Muscle layer of colon (tissue), 2 donors: ENCODE results near the gene TBC1D28.
"Not testable (repeated sequence)": the region's sequence is repeated elsewhere in the genome, so short reads cannot be mapped to it uniquely, and the experiment has no call there.

ENCODE experiments used
- H3K27ac ChIP-seq: one replicate; pipeline ENCODE4 v1.7.0; 2013; ENCODE audit warnings: low read depth, mild to moderate bottlenecking, low read length, moderate library complexity
- H3K27me3 ChIP-seq, 2 donors: one replicate each; pipeline ENCODE4 v1.7.0; 2013; ENCODE audit warnings: low read length in 2 of 2, mild to moderate bottlenecking in 2 of 2; ENCODE audit not compliant: insufficient read depth in 2 of 2, control insufficient read depth in 1 of 2
- H3K36me3 ChIP-seq: one replicate; pipeline ENCODE4 v1.7.0; 2013; ENCODE audit warnings: mild to moderate bottlenecking, low read length; ENCODE audit not compliant: insufficient read depth
- H3K4me1 ChIP-seq: one replicate; pipeline ENCODE4 v1.7.0; 2013; ENCODE audit warnings: mild to moderate bottlenecking, low read length; ENCODE audit not compliant: insufficient read depth
- H3K4me3 ChIP-seq, 2 donors: one replicate each; pipeline ENCODE4 v1.7.0; 2013; ENCODE audit warnings: low read length in 2 of 2, low read depth in 1 of 2, mild to moderate bottlenecking in 1 of 2, moderate library complexity in 1 of 2
- H3K9ac ChIP-seq: one replicate; pipeline ENCODE4 v1.7.0; 2013; ENCODE audit warnings: low read length
- H3K9me3 ChIP-seq: one replicate; pipeline ENCODE4 v1.7.0; 2013; ENCODE audit warnings: mild to moderate bottlenecking, low read length
- donor health status: abdominal sarcoma.
- donor health status: Adenocarcinoma of cecum.

Gene TBC1D28

DNA sequence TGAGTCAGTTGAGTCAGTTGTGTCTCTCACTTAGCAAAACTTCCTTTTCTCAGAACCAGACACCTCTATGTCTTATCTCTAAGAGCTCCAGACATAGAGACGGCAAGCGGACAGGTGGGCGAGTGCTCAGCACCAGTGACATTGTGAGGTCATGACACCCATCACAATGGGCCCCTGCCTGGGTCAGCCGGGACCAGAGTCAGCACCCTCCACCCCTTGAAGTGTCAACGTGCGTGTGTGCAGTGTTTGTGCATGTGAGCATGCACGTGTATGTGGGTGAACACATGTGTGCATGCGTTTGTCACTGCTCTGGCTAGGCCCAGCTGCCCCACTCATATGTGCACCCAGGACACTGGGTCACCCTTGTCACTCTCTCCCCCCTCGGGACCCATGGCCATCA is at the start of gene TBC1D28:
TBC1D28 (minus strand) TSS at position 101 of the 400 bp plus-strand sequence. CDS start 3,039 bp downstream, outside the sequence.
- not testable (repeated sequence) for H3K4me1 ChIP-seq, H3K9me3 ChIP-seq, H3K27ac ChIP-seq, H3K27me3 ChIP-seq, H3K36me3 ChIP-seq, H3K4me3 ChIP-seq, H3K9ac ChIP-seq

DNA sequence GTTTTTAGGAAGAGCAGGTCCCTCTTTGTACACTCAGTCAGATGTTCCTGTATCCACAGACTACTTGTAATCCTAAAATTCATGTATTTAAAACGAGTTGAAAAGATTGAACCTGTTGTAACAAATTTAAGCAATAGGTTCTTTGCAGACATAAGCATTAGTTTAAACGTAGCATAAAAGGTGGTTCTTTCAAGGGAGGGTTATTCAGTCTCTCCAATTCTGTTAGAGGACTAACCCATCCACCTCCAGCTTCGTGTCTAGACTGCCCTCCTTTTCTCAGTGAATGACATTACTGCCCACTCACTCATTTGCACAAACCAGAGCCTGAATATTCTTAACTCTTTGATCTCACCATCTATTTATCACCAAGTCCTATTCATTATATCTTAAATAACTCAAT is 38.5 kb upstream of the TBC1D28 start:
- H3K9ac ChIP-seq, H3K9me3 ChIP-seq, H3K27me3 ChIP-seq, H3K27ac ChIP-seq, H3K4me1 ChIP-seq, H3K36me3 ChIP-seq: not testable (repeated sequence)
- H3K4me3 ChIP-seq: peak overlapping the region in 1 of 2 donors; percentile 60

DNA sequence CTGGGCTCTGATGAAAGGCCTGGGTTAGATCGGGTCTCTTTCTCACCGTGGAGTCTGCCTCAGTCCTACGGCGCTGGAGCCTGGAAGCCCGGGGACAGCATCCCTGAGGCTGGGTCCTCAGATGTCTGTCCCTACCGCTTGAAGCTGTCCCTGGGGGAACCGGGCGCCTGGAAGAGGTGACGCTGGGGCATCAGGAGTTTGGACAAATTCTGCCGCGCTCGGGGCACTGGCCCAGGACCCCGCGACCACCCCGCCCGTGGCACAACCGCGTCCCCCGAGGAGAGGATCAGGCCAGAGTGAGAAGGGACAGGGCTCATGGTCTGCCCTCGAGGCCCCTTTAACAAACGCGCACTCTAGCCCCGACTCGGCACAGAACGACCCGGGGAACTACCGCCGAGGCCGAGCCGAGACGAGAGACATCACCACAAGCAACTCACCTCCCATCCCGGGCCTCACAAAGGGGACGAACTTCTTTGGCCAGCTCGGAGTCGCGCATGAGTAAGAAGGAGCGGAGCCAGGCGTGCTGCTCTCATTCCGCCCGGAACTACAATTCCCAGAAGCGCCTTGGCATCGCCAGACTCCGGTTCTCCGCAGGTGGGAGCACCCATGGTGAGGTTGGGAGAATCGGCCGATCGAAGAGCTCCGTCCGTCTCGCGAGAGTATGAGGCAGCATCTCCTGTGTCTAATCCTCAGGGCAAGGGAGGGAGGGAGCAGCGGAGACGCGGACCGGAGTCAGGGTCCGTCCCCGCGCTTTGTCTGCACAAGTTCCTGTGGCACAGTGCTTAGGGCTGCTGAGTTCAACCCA is 37.8 kb upstream of the TBC1D28 start, which contains the start of gene FOXO3B:
FOXO3B (minus strand) TSS at position 548 of the 805 bp plus-strand sequence. CDS start 663 bp downstream, outside the sequence.
- not testable (repeated sequence) for H3K36me3 ChIP-seq, H3K4me1 ChIP-seq, H3K27me3 ChIP-seq, H3K27ac ChIP-seq, H3K9ac ChIP-seq, H3K9me3 ChIP-seq
- H3K4me3 ChIP-seq: peak within 1 kb of the TSS; percentile 42 to 60

DNA sequence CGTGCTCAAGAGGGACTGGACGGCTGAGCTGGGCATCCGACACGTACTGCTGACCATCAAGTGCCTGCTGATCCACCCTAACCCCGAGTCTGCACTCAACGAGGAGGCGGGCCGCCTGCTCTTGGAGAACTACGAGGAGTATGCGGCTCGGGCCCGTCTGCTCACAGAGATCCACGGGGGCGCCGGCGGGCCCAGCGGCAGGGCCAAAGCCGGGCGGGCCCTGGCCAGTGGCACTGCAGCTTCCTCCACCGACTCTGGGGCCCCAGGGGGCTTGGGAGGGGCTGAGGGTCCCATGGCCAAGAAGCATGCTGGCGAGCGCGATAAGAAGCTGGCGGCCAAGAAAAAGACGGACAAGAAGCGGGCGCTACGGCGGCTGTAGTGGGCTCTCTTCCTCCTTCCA is 33.2 kb upstream of the TBC1D28 start:
- not testable (repeated sequence) for H3K4me1 ChIP-seq, H3K9me3 ChIP-seq, H3K27ac ChIP-seq, H3K27me3 ChIP-seq, H3K4me3 ChIP-seq, H3K36me3 ChIP-seq, H3K9ac ChIP-seq

DNA sequence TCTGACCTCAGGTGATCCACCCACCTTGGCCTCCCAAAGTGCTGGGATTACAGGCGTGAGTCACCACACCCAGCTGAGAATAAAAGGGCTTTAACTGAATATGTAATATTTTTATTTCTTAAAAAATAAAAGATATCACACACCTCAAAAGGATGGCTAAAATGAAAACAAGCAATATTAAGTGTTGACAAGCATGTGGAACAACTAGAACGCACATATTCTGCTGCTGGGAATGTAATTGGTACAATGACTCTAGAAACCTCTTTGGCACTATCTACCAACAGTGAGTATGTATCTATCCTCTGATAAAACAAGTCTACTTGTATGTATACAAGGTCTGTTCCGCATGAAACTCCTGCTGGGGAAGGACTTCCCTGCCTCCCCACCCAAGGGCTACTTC is 32.7 kb upstream of the TBC1D28 start:
- not testable (repeated sequence) for H3K9me3 ChIP-seq, H3K27me3 ChIP-seq, H3K27ac ChIP-seq, H3K4me3 ChIP-seq, H3K36me3 ChIP-seq, H3K9ac ChIP-seq, H3K4me1 ChIP-seq

DNA sequence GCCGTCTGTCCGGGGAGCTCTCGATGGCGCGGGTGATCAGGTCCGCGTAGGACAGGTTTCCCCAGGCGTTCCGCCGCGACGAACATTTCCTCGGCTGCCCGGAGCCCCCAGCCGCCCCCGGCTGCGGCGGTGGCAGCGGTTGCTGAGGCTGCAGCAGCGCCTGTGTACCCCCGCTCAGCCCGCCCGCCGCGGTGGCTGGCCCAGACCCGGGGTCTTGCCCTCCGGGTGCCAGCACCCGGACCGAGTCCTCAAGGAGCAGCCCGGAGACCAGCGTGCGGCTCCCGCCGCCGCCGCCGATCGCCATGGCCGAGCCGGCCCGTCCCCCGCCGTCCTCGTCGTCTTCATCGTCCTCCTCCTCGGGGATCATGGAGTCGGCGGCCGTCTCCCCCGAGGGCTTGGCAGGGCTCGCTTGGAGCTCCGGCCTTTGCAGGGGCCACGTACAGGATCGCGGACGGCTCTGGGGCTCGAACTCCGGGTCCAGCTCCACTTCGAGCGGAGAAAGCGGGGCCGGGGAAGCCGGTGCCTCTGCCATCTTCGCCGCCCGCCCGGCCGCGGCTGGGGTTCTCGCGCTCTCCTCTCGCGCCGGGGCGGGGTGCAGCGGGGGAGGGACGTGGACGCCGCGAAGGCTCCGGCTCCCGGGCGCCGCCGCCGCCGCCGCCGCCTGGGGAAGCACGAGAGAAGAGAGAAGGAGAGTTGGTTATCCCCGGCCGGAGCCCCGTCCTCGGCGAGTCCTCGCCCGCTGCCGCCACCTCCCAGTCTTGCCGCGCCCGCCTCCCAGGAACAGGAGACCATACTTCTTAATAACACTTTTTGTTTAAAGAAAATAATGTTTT is 28.4 kb upstream of the TBC1D28 start:
- not testable (repeated sequence) for H3K9ac ChIP-seq, H3K9me3 ChIP-seq, H3K4me1 ChIP-seq, H3K36me3 ChIP-seq, H3K27me3 ChIP-seq, H3K4me3 ChIP-seq, H3K27ac ChIP-seq

DNA sequence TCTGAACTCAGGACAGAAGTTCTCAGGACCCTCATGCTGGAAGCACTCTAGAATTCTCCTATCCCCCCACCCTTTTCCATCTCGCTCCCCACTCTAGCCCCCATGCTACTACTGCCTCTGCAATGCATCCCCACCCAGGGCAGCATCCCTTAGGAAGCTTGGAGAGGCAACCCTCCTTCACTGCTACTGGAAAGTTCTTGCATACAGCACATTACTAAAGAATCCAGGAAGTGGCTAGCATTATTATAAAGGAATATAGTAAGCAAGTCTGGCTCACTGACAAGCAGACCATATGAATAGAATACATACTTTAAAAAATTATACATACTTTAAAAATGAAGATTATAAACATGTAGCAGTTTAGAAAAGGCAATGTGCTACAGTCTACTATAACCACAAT is 24.4 kb upstream of the TBC1D28 start:
- H3K36me3 ChIP-seq, H3K27me3 ChIP-seq, H3K4me3 ChIP-seq, H3K4me1 ChIP-seq, H3K27ac ChIP-seq, H3K9me3 ChIP-seq, H3K9ac ChIP-seq: not testable (repeated sequence)

DNA sequence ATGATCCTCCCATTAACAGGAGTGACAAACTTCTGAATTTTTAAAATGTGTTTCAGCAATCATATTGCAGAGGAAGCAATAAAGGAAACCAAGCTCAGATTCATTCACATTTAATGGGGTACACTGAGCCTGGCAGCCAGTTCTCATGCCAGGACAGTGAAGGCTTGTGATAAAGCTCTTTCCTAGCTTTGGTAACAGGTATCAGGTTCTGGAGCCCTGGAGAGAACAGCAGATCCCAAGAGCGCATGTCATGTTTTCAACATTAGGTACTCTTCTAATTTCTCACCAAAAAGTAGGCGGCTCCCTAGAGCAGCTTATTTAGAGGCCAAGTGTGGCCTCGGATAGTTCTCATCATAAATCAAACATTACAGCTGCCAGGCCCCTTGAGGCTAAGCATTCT is 23.3 kb upstream of the TBC1D28 start:
- not testable (repeated sequence) for H3K9me3 ChIP-seq, H3K4me3 ChIP-seq, H3K27me3 ChIP-seq, H3K27ac ChIP-seq, H3K9ac ChIP-seq, H3K36me3 ChIP-seq, H3K4me1 ChIP-seq

DNA sequence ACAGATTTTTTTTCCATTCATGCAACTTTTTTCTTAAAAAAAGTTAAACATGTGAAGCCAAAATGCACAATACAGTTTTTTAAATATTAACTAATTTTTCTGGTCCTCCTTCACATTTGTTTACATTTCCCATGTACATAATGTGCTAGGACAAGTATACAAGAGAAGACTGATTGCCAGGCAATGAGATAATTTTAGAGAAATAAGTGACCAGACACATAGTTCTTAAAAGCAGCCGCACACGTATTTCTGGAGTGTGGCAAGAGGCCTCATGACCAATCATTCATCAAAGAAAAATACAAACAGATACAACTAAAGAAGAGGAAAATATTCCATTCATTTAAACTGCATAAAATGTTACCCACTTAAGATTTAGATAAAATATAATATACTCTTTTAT is 22.1 kb upstream of the TBC1D28 start:
- H3K4me1 ChIP-seq, H3K36me3 ChIP-seq, H3K27ac ChIP-seq, H3K9me3 ChIP-seq, H3K4me3 ChIP-seq, H3K27me3 ChIP-seq, H3K9ac ChIP-seq: not testable (repeated sequence)

DNA sequence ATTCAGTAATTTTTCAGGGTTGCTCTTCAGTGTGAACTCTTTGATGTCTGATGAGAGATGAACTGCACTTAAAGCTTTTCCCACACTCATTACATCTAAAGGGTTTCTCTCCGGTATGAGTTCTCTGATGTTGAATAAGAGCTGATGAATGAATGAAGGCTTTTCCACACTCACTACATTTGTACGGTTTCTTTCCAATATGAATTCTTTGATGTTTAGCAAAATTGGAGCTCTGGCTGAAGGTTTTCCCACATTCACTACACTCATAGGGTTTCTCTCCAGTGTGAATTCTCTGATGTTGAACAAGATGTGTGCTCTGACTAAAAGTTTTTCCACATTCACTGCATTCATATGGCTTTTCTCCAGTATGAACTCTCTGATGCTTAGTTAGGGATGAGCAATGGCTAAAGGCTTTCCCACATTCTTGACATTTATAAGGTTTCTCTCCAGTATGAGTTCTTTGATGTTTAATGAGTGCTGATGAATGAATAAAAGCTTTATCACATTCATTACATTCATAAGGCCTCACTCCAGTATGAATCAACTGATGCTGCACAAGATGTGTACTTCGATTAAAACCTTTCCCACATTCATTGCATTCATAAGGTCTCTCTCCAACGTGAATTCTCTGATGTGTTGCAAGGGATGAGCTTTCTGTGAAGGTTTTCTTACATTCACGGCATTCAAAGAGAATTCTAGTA is 17.9 kb upstream of the TBC1D28 start:
- not testable (repeated sequence) for H3K9me3 ChIP-seq, H3K9ac ChIP-seq, H3K4me1 ChIP-seq

DNA sequence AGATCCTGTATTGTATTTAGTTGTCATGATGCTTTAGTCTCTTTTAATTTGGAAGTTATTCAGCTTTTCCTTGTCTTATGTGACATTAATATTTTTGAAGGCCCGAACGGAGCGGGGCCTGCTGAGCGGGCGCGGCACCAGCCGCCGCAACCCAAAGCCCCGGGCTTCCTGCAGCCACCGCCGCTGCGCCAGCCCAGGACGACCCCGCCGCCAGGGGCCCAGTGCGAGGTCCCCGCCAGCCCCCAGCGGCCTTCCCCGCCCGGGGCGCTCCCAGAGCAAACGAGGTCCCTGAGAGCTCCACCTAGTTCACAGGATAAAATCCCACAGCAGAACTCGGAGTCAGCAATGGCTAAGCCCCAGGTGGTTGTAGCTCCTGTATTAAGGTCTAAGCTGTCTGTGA is 5.9 kb upstream of the TBC1D28 start:
- not testable (repeated sequence) for H3K9me3 ChIP-seq, H3K27me3 ChIP-seq, H3K9ac ChIP-seq, H3K4me3 ChIP-seq, H3K36me3 ChIP-seq, H3K4me1 ChIP-seq, H3K27ac ChIP-seq

More for the DNA sequence above, 17.9 kb upstream of the TBC1D28 start:
- H3K4me3 ChIP-seq, H3K27ac ChIP-seq, H3K36me3 ChIP-seq, H3K27me3 ChIP-seq: not testable (repeated sequence)
